ENCODE data around the gene SFT2D1.

Gene SFT2D1

GRCh38 chr6:166279393-166279679 lies 63.0 kb downstream of the SFT2D1 start:
- H3K36me3 ChIP-seq (ENCODE audit: control insufficient read depth in 2 of 2, insufficient read depth in 2 of 2, low read length in 2 of 2) = no peaks in the 10 kb centered on the region
- H3K27ac ChIP-seq (ENCODE audit: low read depth in 2 of 2, low read length in 2 of 2) = no peak overlapping the region
- H3K9me3 ChIP-seq (ENCODE audit: control insufficient read depth in 2 of 2, low read length in 2 of 2) = no peaks in the 10 kb centered on the region
- H3K4me1 ChIP-seq (ENCODE audit: control insufficient read depth in 2 of 2, insufficient read depth in 2 of 2, low read length in 2 of 2) = no peaks in the 10 kb centered on the region
- H3K4me3 ChIP-seq (ENCODE audit: low read length in 2 of 2) = no peak overlapping the region
- H3K27me3 ChIP-seq (ENCODE audit: control insufficient read depth in 2 of 2, insufficient read depth in 2 of 2, low read length in 2 of 2) = peaks cover 7 to 11% of the 10 kb centered on the region in 2 donors
- no peak overlapping the region for H3K9ac ChIP-seq (ENCODE audit: low read depth in 1 of 2, low read length in 2 of 2)

GRCh38 chr6:166278579-166279392 lies 63.6 kb downstream of the SFT2D1 start:
- Histone ChIP-seq H3K4me1 (ENCODE audit: control insufficient read depth in 2 of 2, insufficient read depth in 2 of 2, low read length in 2 of 2) (no peaks in the 10 kb centered on the region), H3K9me3 (ENCODE audit: control insufficient read depth in 2 of 2, low read length in 2 of 2) (no peaks in the 10 kb centered on the region), H3K27me3 (ENCODE audit: control insufficient read depth in 2 of 2, insufficient read depth in 2 of 2, low read length in 2 of 2) (peaks cover 3 to 10% of the 10 kb centered on the region in 2 donors), H3K27ac (ENCODE audit: low read depth in 2 of 2, low read length in 2 of 2) (no peak overlapping the region), H3K36me3 (ENCODE audit: control insufficient read depth in 2 of 2, insufficient read depth in 2 of 2, low read length in 2 of 2) (no peaks in the 10 kb centered on the region), H3K9ac (ENCODE audit: low read depth in 1 of 2, low read length in 2 of 2) (no peak overlapping the region), H3K4me3 (ENCODE audit: low read length in 2 of 2) (no peak overlapping the region)

GRCh38 chr6:166277892-166278578 lies 64.3 kb downstream of the SFT2D1 start:
- no peaks in the 10 kb centered on the region for H3K4me1 ChIP-seq (ENCODE audit: control insufficient read depth in 2 of 2, insufficient read depth in 2 of 2, low read length in 2 of 2)
- H3K36me3 ChIP-seq (ENCODE audit: control insufficient read depth in 2 of 2, insufficient read depth in 2 of 2, low read length in 2 of 2) = no peaks in the 10 kb centered on the region
- peaks cover 3 to 7% of the 10 kb centered on the region in 2 donors for H3K27me3 ChIP-seq (ENCODE audit: control insufficient read depth in 2 of 2, insufficient read depth in 2 of 2, low read length in 2 of 2)
- H3K9ac ChIP-seq (ENCODE audit: low read depth in 1 of 2, low read length in 2 of 2) = no peak overlapping the region
- no peak overlapping the region for H3K27ac ChIP-seq (ENCODE audit: low read depth in 2 of 2, low read length in 2 of 2)
- H3K4me3 ChIP-seq (ENCODE audit: low read length in 2 of 2) = no peak overlapping the region
- H3K9me3 ChIP-seq (ENCODE audit: control insufficient read depth in 2 of 2, low read length in 2 of 2) = no peaks in the 10 kb centered on the region

- no peaks in the 10 kb centered on the region for H3K4me1 ChIP-seq (ENCODE audit: control insufficient read depth in 2 of 2, insufficient read depth in 2 of 2, low read length in 2 of 2)
- H3K27me3 ChIP-seq (ENCODE audit: control insufficient read depth in 2 of 2, insufficient read depth in 2 of 2, low read length in 2 of 2) = peaks cover 3 to 7% of the 10 kb centered on the region in 2 donors
- no peak overlapping the region for H3K4me3 ChIP-seq (ENCODE audit: low read length in 2 of 2)
- no peak overlapping the region for H3K9ac ChIP-seq (ENCODE audit: low read depth in 1 of 2, low read length in 2 of 2)
- H3K36me3 ChIP-seq (ENCODE audit: control insufficient read depth in 2 of 2, insufficient read depth in 2 of 2, low read length in 2 of 2) = no peaks in the 10 kb centered on the region
- no peaks in the 10 kb centered on the region for H3K9me3 ChIP-seq (ENCODE audit: control insufficient read depth in 2 of 2, low read length in 2 of 2)
- H3K27ac ChIP-seq (ENCODE audit: low read depth in 2 of 2, low read length in 2 of 2) = no peak overlapping the region
Measured at GRCh38 chr6:166277018-166277417, 65.3 kb downstream of the SFT2D1 start.

- no peaks in the 10 kb centered on the region for H3K9me3 ChIP-seq (ENCODE audit: control insufficient read depth in 2 of 2, low read length in 2 of 2)
- no peaks in the 10 kb centered on the region for H3K36me3 ChIP-seq (ENCODE audit: control insufficient read depth in 2 of 2, insufficient read depth in 2 of 2, low read length in 2 of 2)
- H3K27ac ChIP-seq (ENCODE audit: low read depth in 2 of 2, low read length in 2 of 2) = no peak overlapping the region
- no peaks in the 10 kb centered on the region for H3K4me1 ChIP-seq (ENCODE audit: control insufficient read depth in 2 of 2, insufficient read depth in 2 of 2, low read length in 2 of 2)
- no peak overlapping the region for H3K4me3 ChIP-seq (ENCODE audit: low read length in 2 of 2)
- peaks cover 2 to 8% of the 10 kb centered on the region in 2 donors for H3K27me3 ChIP-seq (ENCODE audit: control insufficient read depth in 2 of 2, insufficient read depth in 2 of 2, low read length in 2 of 2)
- no peak overlapping the region for H3K9ac ChIP-seq (ENCODE audit: low read depth in 1 of 2, low read length in 2 of 2)
Measured at GRCh38 chr6:166275714-166276166, 66.6 kb downstream of the SFT2D1 start.

- no peaks in the 10 kb centered on the region for H3K9me3 ChIP-seq (ENCODE audit: control insufficient read depth in 2 of 2, low read length in 2 of 2)
- no peak overlapping the region for H3K27ac ChIP-seq (ENCODE audit: low read depth in 2 of 2, low read length in 2 of 2)
- no peak overlapping the region for H3K4me3 ChIP-seq (ENCODE audit: low read length in 2 of 2)
- no peaks in the 10 kb centered on the region for H3K4me1 ChIP-seq (ENCODE audit: control insufficient read depth in 2 of 2, insufficient read depth in 2 of 2, low read length in 2 of 2)
- no peaks in the 10 kb centered on the region for H3K36me3 ChIP-seq (ENCODE audit: control insufficient read depth in 2 of 2, insufficient read depth in 2 of 2, low read length in 2 of 2)
- no peak overlapping the region for H3K9ac ChIP-seq (ENCODE audit: low read depth in 1 of 2, low read length in 2 of 2)
- peaks cover 0 to 9% of the 10 kb centered on the region in 2 donors for H3K27me3 ChIP-seq (ENCODE audit: control insufficient read depth in 2 of 2, insufficient read depth in 2 of 2, low read length in 2 of 2)
Measured at GRCh38 chr6:166274739-166275370, 67.5 kb downstream of the SFT2D1 start.

GRCh38 chr6:166274163-166274562 lies 68.2 kb downstream of the SFT2D1 start:
- Histone ChIP-seq H3K36me3 (ENCODE audit: control insufficient read depth in 2 of 2, insufficient read depth in 2 of 2, low read length in 2 of 2) (no peaks in the 10 kb centered on the region), H3K9ac (ENCODE audit: low read depth in 1 of 2, low read length in 2 of 2) (no peak overlapping the region), H3K27me3 (ENCODE audit: control insufficient read depth in 2 of 2, insufficient read depth in 2 of 2, low read length in 2 of 2) (peaks cover 0 to 9% of the 10 kb centered on the region in 2 donors), H3K9me3 (ENCODE audit: control insufficient read depth in 2 of 2, low read length in 2 of 2) (no peaks in the 10 kb centered on the region), H3K4me1 (ENCODE audit: control insufficient read depth in 2 of 2, insufficient read depth in 2 of 2, low read length in 2 of 2) (no peaks in the 10 kb centered on the region), H3K27ac (ENCODE audit: low read depth in 2 of 2, low read length in 2 of 2) (no peak overlapping the region), H3K4me3 (ENCODE audit: low read length in 2 of 2) (no peak overlapping the region)

- H3K4me3 ChIP-seq (ENCODE audit: low read length in 2 of 2) = no peak overlapping the region
- no peaks in the 10 kb centered on the region for H3K4me1 ChIP-seq (ENCODE audit: control insufficient read depth in 2 of 2, insufficient read depth in 2 of 2, low read length in 2 of 2)
- no peak overlapping the region for H3K27ac ChIP-seq (ENCODE audit: low read depth in 2 of 2, low read length in 2 of 2)
- peaks cover 9% of the 10 kb centered on the region in 2 donors for H3K27me3 ChIP-seq (ENCODE audit: control insufficient read depth in 2 of 2, insufficient read depth in 2 of 2, low read length in 2 of 2)
- no peak overlapping the region for H3K9ac ChIP-seq (ENCODE audit: low read depth in 1 of 2, low read length in 2 of 2)
- no peaks in the 10 kb centered on the region for H3K36me3 ChIP-seq (ENCODE audit: control insufficient read depth in 2 of 2, insufficient read depth in 2 of 2, low read length in 2 of 2)
- no peaks in the 10 kb centered on the region for H3K9me3 ChIP-seq (ENCODE audit: control insufficient read depth in 2 of 2, low read length in 2 of 2)
Measured at GRCh38 chr6:166271376-166271765, 71.0 kb downstream of the SFT2D1 start.

- no peaks in the 10 kb centered on the region for H3K9me3 ChIP-seq (ENCODE audit: control insufficient read depth in 2 of 2, low read length in 2 of 2)
- no peaks in the 10 kb centered on the region for H3K36me3 ChIP-seq (ENCODE audit: control insufficient read depth in 2 of 2, insufficient read depth in 2 of 2, low read length in 2 of 2)
- no peak overlapping the region for H3K9ac ChIP-seq (ENCODE audit: low read depth in 1 of 2, low read length in 2 of 2)
- H3K4me3 ChIP-seq (ENCODE audit: low read length in 2 of 2) = no peak overlapping the region
- H3K27ac ChIP-seq (ENCODE audit: low read depth in 2 of 2, low read length in 2 of 2) = no peak overlapping the region
- no peaks in the 10 kb centered on the region for H3K4me1 ChIP-seq (ENCODE audit: control insufficient read depth in 2 of 2, insufficient read depth in 2 of 2, low read length in 2 of 2)
- H3K27me3 ChIP-seq (ENCODE audit: control insufficient read depth in 2 of 2, insufficient read depth in 2 of 2, low read length in 2 of 2) = peaks cover 9% of the 10 kb centered on the region in 2 donors
Measured at GRCh38 chr6:166270706-166271375, 71.5 kb downstream of the SFT2D1 start.

Measured in mucosa of rectum (tissue), 2 donors.